Measurements from ENCODE around the gene SOX6.
A peak's percentile ranks its signal among the peaks of the same experiment; 100 is the strongest.

Gene SOX6

DNA sequence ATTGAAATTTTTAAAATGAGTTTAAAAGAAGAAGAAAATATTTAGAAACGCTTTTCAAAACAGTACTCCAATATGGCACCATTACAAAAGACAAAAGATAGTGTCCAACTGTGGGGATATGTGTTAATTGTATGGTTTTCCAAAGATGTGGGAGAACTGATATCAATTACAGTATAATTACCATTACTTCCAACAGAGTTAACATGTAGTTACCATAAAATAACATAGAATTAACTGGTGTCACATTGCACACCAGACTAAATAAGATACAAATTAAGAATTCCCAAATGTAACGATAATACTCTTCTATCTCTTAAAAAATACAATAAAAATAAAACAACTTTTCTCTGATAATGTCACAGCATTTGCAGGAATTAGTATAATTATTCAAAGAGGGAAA lies 329.5 kb downstream of the SOX6 start:
- H3K36me3 Mint-ChIP-seq (ENCODE audit: low read depth): no peaks in the 10 kb centered on the region
- TF ChIP-seq, protein P1, sequence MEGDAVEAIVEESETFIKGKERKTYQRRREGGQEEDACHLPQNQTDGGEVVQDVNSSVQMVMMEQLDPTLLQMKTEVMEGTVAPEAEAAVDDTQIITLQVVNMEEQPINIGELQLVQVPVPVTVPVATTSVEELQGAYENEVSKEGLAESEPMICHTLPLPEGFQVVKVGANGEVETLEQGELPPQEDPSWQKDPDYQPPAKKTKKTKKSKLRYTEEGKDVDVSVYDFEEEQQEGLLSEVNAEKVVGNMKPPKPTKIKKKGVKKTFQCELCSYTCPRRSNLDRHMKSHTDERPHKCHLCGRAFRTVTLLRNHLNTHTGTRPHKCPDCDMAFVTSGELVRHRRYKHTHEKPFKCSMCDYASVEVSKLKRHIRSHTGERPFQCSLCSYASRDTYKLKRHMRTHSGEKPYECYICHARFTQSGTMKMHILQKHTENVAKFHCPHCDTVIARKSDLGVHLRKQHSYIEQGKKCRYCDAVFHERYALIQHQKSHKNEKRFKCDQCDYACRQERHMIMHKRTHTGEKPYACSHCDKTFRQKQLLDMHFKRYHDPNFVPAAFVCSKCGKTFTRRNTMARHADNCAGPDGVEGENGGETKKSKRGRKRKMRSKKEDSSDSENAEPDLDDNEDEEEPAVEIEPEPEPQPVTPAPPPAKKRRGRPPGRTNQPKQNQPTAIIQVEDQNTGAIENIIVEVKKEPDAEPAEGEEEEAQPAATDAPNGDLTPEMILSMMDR (IDR thresholded peaks at IDR 0.05; ENCODE audit: unreplicated experiment in 3 of 3): no peak
- no peaks in the 10 kb centered on the region for H3K9me3 Mint-ChIP-seq
- no peak overlapping the region for H3K4me3 Mint-ChIP-seq
- no peaks in the 10 kb centered on the region for H3K27me3 Mint-ChIP-seq (ENCODE audit: low read depth)
- no peak overlapping the region for H3K27ac Mint-ChIP-seq
- peaks cover 25% of the 10 kb centered on the region for H3K4me1 Mint-ChIP-seq

- Mint-ChIP-seq H3K27me3 (ENCODE audit: low read depth) (no peaks in the 10 kb centered on the region), H3K4me1 (peaks cover 39% of the 10 kb centered on the region)
- TF ChIP-seq, protein P1 (IDR thresholded peaks at IDR 0.05; ENCODE audit: unreplicated experiment in 3 of 3): no peak
Observed at GRCh38 chr11:16018931-16019330, 337.4 kb downstream of the SOX6 start.

DNA sequence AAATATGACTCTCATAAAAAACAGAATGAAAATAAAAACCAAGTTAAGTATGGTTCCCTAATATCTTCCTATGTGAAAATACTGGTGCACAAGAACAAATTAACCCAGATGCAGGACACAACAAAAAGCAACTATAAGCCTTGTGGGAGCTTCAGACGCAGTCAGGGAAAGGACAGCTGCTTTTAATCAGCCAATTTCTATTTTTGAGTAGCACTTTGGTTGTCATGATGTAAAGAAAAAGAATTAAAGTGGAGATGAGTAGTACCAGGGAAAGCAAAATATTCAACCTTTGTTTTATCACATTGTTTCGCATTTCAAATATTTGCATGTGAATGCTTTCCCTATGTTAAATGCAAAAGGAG lies 339.9 kb downstream of the SOX6 start:
- Mint-ChIP-seq H3K36me3 (ENCODE audit: low read depth) (peaks cover 4% of the 10 kb centered on the region), H3K9me3 (no peaks in the 10 kb centered on the region)
- TF ChIP-seq, protein P1 (IDR thresholded peaks at IDR 0.05; ENCODE audit: unreplicated experiment in 3 of 3): no peak

More at GRCh38 chr11:16018931-16019330, 337.4 kb downstream of the SOX6 start:
- no peak overlapping the region for H3K27ac Mint-ChIP-seq
- no peaks in the 10 kb centered on the region for H3K36me3 Mint-ChIP-seq (ENCODE audit: low read depth)
- H3K4me3 Mint-ChIP-seq: no peak overlapping the region
- H3K9me3 Mint-ChIP-seq: no peaks in the 10 kb centered on the region

GRCh38 chr11:16015741-16016467 lies 340.4 kb downstream of the SOX6 start:
- H3K27me3 Mint-ChIP-seq (ENCODE audit: low read depth): no peaks in the 10 kb centered on the region
- peaks cover 64% of the 10 kb centered on the region for H3K4me1 Mint-ChIP-seq
- peak overlapping the region in 2 of 3 experiments; percentile 39 to 80 for H3K27ac Mint-ChIP-seq
- TF ChIP-seq, protein P1 (IDR thresholded peaks at IDR 0.05; ENCODE audit: unreplicated experiment in 3 of 3): no peak
- H3K4me3 Mint-ChIP-seq: no peak overlapping the region
- peaks cover 4% of the 10 kb centered on the region for H3K36me3 Mint-ChIP-seq (ENCODE audit: low read depth)
- H3K9me3 Mint-ChIP-seq: no peaks in the 10 kb centered on the region

More for the DNA sequence above, 339.9 kb downstream of the SOX6 start:
- no peak overlapping the region for H3K4me3 Mint-ChIP-seq
- peak overlapping the region in 2 of 3 experiments; percentile 36 to 39 for H3K27ac Mint-ChIP-seq
- peaks cover 59% of the 10 kb centered on the region for H3K4me1 Mint-ChIP-seq
- H3K27me3 Mint-ChIP-seq (ENCODE audit: low read depth): no peaks in the 10 kb centered on the region

GRCh38 chr11:16013649-16014275 lies 342.6 kb downstream of the SOX6 start:
- TF ChIP-seq, protein P1 (IDR thresholded peaks at IDR 0.05; ENCODE audit: unreplicated experiment in 3 of 3): no peak
- no peak overlapping the region for H3K4me3 Mint-ChIP-seq
- H3K9me3 Mint-ChIP-seq: no peaks in the 10 kb centered on the region
- H3K4me1 Mint-ChIP-seq: peaks cover 71% of the 10 kb centered on the region
- no peaks in the 10 kb centered on the region for H3K27me3 Mint-ChIP-seq (ENCODE audit: low read depth)
- peak overlapping the region; percentile 58 to 87 (median 83) for H3K27ac Mint-ChIP-seq
- peaks cover 4% of the 10 kb centered on the region for H3K36me3 Mint-ChIP-seq (ENCODE audit: low read depth)
